Dedifferentiated amniotic fluid mesenchymal stem cell (primary cell): ENCODE measurements around the gene SLC11A2.
"Not testable (repeated sequence)": the region's sequence is repeated elsewhere in the genome, so short reads cannot be mapped to it uniquely, and the experiment has no call there.

Experiments used
- DNase-seq: peaks from one replicate; pipeline ENCODE4 v3.0.0-alpha.2; 2016; ENCODE audit errors: extremely low spot score

Gene SLC11A2

DNA sequence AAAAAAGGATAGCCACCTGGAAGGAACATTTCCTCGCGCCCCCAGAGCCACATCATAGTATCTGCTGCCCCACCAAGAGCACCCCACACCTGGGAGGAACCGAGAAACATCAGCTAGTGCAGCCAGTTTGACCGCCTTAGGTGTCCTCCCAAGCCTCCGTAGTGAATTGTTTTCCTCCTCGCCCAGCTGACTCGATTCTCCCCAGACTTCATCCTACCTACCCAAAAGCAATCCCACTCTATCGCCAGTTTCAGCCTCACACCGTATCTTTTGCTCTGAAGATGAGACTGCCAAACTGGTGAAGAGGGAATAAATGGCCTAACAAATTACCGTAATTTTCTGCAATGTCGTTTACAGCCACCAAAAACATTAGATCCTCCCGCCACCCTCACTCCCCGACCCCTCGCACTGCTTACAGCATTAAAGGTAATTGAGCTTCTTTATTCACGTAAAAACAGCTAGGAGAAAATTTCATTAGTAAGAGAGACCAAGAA, 1.2 kb upstream of the SLC11A2 start:
- DNase-seq = no peak

DNA sequence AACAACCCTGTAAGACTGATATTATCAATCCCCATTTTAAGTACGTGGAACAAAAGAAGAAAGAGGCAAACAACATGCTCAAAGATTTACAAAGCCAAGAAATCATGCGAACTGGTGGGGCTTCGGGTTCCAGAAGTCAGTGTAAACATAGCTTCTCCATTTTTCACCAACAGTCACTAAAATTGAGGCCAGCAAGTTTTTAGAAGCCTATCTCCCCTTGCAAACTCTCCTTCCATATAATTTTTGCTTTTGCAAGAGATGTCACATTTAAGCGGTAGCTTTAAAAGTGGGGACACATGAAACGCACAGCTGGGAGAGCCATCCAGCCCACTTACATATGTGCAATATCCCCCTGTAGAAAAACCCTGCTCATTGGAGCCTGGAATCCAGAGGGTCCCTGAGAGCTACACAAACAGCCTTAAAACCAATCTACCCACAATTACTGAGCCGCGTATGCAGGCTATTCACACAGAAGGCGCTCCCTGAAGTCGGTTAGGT, 797 bp downstream of the SLC11A2 start:
- no peak for DNase-seq

DNA sequence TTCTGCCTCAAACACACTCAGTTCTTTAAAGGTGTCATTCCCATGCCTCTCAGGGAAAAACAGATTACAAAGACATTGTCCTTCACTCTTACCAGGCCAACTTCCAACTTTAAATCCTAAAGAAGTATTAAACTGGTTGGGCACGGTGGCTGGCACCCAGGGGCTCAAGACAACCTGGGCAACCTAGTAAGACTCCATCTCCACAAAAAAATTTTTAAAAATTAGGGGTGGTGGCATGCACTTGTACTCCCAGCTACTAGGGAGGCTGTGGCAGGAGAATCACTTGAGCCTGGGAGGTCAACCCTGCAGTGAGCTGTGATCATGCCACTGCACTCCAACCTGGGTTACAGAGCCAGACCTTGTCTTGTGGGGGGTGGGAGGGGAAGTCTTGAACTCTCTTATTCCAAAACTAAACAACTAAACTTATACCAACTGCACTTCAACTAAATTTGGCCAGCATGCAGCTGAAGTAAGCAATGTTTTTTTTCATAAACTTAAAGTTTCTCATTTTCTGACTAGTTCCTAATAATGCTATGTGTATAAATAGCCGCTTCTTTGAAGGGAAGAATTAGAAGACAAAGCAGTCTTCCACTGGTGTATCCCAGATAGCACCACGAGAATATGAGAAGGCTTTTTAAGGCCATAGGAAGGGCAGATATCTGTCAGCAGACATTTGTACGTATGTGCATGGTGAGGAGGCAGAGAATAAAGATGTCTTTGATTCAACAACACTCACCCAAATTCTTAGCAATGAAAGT, 2.4 kb downstream of the SLC11A2 start:
- DNase-seq = no peak

DNA sequence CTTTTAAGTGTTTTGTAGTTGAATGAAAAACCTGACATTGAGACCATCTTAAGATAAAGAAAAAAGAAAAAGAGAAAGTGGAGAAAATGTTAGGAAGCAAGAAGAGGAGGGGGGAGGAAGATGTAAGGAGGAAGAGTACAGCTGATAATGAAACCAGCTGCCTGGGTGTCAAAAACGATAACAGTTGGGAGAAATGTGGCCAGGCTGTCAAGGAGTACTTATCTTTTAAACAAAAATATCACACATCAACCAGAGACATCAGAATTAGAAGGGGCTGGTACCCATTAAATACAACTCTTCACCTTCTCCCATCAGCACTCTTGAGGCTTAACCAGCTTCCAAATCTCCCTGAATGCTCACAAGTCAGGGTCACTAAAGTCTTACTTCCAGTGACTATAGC, 4.5 kb downstream of the SLC11A2 start:
- no peak for DNase-seq

DNA sequence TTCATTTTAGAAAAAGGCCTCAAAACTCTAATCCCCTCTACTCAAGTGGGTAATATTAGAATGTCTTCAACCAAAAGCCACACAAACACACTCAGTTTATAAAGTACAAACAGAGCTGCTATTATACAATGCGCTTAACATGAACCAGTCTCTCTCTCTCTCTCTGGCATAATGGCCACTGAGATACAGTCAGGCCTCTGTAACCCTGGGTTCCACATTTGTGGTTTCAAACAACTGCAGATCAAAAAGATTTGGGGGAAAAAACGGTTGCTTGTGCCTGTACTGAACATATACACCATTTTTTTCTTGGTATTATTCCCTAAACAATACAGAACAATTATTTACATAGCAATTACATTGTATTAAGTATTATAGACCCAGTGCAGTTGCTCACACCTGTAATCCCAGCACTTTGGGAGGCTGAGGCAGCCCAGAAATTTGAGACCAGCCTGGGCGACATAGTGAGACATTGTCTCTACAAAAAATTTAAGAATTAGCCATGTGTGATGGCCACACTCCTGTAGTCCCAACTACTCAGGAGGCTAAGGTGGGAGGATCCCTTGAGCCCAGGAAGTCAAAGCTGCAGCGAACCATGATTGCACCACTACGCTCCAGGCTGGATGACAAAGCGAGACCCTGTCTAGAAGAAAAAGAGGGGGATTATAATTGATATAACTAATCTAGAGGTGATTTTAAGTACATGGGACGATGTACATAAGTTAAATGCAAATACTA, 5.6 kb downstream of the SLC11A2 start:
- no peak for DNase-seq

DNA sequence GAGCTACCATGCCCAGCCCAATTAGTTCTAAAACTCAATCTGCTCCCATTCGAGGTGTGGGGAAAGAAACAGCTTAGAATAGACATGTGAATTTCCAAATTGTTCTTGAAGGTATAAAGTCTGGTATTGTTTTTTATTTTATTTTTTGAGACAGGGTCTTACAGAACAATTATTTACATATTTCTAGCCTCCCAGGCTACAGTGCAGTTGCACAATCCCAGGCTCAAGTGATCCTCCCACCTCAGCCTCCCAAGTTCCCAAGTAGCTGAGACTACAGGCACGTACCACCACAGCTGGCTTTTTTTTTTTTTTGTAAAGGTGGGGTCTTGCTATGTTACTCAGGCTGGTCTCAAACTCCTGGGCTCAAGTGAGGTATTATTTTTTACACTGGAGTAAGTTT, 6.3 kb downstream of the SLC11A2 start:
- DNase-seq = no peak

DNA sequence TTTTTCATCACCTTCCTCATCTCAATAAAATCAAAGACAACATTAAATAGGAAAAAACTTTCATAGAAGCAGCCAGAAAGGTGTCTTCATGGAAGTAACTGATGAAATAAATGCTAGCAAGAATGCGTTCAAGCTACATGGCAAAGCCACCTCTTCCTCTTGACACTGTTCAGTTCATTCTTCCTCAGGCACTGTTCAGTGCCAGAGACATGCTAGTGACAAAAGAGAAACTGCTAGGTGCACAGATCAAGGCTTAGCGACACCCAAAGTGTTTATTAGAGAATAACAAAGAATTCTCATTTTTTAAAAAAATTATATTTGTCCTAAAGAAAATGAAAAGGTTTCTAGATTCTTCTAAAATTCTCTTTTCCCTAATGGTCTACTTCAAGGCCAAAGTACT, 7.2 kb downstream of the SLC11A2 start:
- DNase-seq = no peak

DNA sequence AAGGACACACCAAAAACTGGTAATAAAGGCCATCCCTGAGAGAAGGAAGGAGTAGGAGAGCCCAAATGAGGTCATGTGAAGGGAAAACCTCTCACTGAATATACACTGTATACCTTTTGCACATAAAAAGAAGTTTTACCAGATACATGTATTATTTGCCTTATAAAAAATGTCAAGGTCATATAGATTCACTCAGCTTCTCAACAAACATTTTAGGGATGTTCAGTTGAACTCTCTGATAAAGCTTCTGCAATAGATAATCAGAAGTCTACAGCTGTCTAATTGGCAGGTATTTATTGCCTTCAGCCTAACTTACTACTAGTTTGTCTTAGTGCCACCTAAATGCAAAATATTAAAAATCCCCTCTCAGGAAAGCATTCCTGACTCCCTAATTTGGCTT, 8.7 kb downstream of the SLC11A2 start:
- no peak for DNase-seq

DNA sequence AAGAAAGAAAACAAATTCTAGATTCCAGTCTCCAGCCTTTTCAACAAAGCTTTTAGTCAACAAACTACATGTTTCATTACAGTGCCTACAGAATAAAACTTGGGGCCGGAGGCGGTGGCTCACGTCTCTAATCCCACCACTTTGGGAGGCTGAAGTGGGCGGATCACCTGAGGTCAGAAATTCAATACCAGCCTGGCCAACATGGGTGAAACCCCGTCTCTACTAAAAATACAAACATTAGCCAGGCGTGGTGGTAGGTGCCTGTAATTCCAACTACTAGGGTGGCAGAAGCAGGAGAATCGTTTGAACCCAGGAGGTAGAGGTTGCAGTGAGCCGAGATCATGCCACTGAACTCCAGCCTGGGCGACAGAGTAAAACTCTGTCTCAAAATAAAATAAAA, 11.7 kb downstream of the SLC11A2 start:
- not testable (repeated sequence) for DNase-seq

DNA sequence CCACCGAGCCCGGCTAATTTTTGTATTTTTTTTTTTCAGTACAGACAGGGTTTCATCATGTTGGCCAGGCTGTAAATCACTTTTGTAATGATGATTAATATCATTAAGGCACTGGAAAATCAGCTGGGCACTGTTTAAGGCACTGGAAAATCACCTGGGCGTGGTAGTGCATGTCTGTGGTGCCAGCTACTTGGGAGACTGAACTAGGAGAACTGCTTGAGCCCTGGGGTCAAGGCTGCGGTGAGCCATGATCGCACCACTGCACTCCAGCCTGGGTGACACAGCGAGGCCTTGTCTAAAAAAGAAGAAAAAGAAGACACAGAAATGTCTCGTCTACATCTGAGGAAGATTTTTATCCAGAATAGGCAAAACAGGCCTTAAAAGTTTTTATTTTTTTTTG, 12.7 kb downstream of the SLC11A2 start:
- no peak for DNase-seq

DNA sequence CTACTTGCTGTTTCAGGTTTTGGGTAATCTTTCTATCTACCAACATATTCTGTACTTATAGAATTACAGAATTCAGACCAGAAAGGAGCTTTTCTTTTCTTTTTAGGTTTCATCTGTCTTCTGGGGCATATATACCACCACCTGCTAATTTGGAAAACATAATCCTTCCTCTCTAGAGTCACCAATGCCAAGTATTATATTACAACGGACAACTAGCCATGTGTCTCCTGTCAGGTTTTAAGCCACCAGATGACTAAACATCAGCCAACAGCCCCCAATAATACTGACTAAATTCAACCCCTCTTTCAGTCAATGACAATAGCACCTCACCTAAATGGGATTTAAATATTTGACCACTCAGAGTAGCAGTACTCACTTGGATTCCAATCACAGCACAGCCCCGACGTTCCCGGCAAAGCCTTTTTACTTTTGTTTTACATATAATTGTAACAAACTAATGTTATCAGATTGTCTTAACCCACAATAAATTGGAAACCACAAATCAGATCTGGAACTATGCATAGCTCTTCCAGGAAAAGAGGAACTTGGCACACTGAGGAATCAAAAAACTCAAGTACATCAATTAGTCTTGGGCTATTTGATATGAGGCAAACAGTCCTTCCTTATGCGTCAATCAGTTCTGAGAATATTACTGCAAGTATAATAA, 13.5 kb downstream of the SLC11A2 start:
- no peak for DNase-seq

DNA sequence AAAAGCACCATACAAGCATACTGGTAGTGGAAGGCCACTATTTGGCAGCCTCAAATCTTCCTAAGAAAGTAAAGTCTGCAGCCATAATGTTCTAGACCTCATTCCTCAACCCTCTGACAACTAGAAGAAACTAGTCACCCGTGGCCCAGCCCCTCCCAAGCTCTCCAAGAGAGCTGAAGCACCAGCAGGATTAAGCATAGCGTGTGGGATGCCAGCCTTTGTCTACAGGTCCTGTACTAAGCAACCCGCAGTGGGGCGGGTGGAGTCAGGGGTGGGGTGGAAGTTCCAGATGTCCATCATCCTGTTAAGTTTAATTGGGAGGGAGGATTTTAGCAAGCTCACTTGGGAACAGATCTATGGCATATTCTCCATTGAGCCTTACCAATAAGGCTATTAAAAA, 14.2 kb downstream of the SLC11A2 start:
- no peak for DNase-seq

DNA sequence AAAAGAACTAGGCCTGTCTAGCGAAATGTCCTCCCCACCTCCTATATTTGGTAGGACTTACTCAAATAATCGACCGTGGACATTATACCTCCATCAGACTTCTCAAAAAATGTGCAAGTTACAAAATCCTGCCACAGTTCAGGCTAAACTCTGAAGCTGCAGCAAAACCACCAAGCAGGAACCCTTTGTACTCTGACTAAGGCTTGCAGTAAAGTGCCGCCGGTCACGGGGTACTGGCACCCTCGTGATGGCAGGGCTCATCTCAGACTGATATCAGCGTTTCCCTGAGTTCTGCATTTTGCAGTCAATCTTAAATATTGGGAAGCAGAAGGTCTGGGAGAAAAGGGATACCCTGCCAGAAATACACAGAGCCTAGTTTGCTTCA, 17.1 kb downstream of the SLC11A2 start:
- DNase-seq = no peak

DNA sequence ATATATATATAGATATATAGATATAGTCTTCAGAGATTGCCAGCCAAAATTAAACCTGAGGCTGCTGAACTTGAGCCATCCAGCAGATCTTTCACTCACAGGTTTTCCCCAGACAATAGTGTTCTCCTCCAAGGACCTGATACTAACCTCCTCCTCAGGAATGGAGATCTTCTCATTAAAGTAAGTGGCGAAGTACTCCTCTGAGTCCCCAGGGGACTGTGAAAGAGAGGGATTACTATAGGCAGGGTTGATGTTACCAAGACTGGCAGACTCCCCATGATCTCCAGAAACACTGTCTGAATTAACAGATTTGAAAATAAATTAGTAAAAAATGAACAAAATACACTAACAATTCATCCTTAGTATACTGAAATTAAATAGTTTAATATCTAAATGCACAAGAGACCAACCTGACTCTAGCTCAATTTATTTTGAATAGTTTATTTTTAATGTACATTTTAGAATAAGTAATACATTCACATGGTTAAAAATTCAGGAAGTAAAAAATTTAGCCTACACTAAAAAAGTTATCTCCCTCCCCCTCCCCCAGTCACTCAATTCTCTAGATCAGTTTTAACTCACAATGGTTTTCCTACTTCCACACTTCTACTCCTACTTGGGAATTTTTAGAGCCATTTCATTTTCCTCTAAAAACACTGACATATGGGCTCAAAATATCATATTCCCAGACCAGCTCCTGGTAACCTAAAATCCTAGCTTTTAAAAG, 17.7 kb downstream of the SLC11A2 start:
- DNase-seq = no peak

DNA sequence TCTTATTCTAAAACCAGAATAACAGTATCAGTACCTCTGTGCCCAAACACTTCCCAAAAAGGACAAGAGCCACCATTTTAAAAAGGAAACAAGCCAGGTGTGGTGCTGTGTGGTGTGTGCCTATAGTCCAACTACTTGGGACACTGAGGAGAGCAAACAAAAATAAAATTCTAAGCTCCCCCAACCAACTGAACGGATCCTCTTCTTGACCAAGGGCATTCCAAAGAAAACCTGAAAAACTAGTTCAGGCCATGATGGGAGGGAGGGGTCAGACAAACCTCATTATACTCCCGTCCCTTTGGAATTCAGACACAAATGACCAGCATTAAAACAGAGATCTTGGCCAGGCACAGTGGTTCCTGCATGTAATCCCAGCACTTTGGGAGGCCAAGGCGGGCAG, 20.5 kb downstream of the SLC11A2 start:
- DNase-seq = no peak

DNA sequence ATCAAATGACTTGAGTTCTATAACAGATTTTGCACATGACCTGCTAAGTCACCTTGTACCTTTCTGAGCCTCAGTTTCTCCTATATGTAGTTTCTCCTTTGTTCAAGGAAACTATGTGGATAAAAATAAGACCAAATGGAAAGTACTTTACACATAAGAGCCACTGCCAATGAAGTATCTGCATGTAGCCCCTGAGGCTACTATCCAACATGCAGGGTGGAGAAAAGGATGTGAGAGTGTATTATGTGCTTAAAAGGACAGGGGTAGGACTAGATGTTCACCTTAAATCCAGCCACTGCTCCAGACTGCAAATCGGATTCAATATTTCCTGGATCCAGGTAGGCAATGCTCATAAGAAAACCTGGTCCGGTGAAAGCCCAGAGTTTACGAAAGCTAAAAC, 21.2 kb downstream of the SLC11A2 start:
- no peak for DNase-seq

DNA sequence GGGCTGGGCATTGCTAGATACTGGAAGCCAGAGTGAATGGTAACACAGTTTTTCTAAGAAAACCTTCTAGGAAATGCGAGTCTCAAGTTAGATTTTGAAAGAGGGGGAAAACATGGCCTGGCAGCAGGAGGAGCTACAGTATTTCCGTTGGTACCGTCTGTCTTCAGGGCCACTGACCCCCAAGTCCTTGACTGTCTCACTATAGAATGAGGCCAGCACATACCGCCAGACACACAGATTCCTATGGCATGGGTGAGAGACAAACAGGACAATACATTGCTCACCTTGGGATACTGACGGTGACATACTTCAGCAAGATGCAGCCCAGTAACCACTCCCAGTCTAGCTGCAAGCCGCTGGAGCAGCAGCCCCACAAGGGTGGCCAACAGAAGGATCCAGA, 21.7 kb downstream of the SLC11A2 start:
- no peak for DNase-seq

DNA sequence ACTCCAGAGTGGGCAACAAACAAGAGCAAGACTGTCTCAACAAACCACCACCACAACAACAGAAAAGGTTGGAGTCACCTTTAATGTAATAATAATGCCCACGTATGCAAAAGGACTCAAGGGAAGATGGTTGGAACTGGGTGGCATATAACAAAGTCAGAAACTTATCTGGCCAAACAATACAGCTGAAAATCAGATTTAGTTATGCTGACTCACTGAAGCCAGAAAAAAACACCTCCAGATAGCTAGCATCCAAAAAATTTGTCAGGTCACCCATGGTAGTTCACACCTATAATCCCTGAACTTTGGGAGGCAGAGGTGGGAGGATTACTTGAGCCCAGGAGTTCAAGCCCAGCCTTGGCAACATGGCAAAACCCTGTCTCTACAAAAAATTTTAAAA, 24.4 kb downstream of the SLC11A2 start:
- no peak for DNase-seq

DNA sequence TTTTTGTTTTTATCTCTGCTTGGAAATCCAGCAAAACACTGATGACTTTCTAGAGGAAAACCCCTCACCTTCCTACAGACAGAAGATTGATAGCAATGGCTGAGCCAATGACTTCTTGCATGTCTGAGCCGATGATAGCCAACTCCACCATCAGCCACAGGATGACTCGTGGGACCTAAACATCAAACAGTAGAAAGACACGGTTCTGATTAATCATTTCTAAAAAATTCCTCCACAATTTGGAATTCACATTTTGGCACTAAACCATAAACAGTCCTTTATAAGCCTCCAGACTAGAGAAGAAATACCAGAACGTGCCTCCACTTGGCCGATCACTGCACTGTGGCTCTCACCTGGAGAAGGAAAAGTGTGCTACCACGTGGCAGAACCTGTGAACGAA, 25.9 kb downstream of the SLC11A2 start:
- DNase-seq = peak; percentile 26

DNA sequence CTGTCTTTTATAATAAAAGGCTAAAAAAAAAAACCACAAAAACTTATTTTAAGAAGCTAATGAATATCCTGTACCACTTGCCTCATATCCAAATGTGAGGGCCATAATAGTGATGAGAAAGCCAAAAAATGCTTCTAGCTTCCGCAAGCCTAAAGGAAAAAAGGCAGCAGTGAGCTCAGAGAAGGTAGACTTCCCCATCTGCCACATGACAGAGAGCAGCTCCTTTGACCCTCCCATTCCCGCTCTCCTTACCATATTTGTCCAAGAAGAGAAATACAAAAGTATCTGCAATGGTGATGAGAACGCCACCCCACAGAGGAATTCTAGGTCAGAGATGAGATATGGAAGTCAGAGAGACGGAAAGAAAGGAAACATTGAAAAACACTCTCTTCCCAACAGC, 27.1 kb downstream of the SLC11A2 start:
- DNase-seq = no peak

DNA sequence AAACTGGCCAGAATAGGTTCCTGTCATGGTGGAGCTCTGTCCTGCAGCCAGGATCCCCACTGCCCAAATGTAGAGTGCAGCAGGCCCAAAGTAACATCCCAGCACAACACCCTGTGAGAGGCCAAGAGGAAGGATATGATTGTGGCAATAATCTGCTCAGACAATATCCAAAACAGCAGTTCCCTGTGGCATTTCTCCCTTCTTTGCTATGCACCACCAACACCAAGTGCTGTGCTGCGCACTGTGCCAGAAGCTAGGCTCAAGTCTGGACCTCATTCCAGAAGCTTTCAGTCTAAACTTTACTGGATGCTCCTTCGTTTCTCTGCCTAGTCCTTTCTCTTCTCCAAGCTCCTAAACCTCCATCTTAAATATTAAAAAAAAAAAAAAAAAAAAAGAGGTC, 33.4 kb downstream of the SLC11A2 start:
- DNase-seq = no peak

DNA sequence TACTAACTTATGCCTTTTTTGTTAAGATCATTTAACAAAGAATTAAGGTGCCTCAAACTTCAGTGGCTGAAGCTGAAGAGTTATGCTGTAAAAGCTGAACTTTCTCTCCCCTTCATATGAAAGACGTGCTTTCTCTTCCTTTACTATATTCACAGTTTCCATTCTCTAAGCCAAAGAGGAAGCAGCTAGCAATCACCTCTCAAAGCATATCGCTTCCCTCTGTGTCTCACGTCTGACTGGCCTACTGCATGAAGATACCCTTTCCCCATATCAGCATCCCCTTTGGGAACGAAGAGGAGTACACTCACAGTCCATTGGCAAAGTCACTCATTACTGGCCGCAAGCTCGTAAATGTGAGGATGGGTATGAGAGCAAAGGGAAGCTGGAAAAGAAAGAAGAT, 34.9 kb downstream of the SLC11A2 start:
- no peak for DNase-seq
